ENCODE results near the gene TEX47. TPM values are rescaled to one million over a fixed set of nuclear protein-coding genes. Genes with fewer than 3 reads are reported as not detected.

TEX47 gene
- total RNA-seq, 2 donors from 2014 or later = not detected

GRCh38 chr7:88758381-88759229 lies 36.9 kb downstream of the TEX47 start:
- peak; percentile 43 for DNase-seq
- peak; percentile 57 to 88 for ATAC-seq
- intact Hi-C loops (cut with DNase I) = no loop called here

GRCh38 chr7:88757371-88757770 lies 38.2 kb downstream of the TEX47 start:
- ATAC-seq (no peak), DNase-seq (no peak)
- intact Hi-C loops (cut with DNase I) = no loop called here

- intact Hi-C loops (cut with DNase I) = no loop called here
- no peak for DNase-seq
- ATAC-seq = no peak
Measured at GRCh38 chr7:88756802-88757201, 38.7 kb downstream of the TEX47 start.

- ATAC-seq = no peak
- intact Hi-C loops (cut with DNase I) = no loop called here
- DNase-seq = no peak
Measured at GRCh38 chr7:88746126-88746525, 49.4 kb downstream of the TEX47 start.

Other genes starting within 250 kb of the TEX47 start
- gene ZNF804B, start 36.0 kb downstream of the TEX47 start, total RNA-seq = under 1 TPM in 1 of 2 donors, not detected in 1; 0.16 TPM